ENCODE measurements around the gene PMEPA1. TPM values are rescaled to one million over a fixed set of nuclear protein-coding genes. Genes with fewer than 3 reads are reported as not detected.

The PMEPA1 gene
- total and polyA plus RNA-seq, 2 experiments from 2014 or later, result 6.1 to 11.8 TPM

DNA sequence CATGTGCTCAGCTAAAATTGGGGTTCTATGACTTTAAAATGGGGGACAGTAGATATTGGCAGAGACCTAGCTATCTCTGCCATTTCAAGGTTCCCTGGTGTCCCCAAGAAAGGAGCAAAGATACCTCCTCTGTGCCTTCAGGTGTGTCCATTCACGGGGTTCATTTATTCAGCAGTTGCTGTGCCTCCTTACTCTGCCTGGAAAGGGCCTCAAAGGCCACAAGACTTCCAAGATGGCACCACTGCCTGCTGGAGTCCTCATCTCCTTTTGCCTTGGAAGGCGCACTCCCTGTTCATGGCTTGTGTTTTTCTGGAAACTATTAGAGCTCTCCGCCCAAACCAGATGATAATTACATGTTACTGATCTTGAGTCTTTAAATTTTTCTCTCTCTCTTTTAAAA lies 85.7 kb downstream of the PMEPA1 start:
- H4K20me1 ChIP-seq (ENCODE audit: insufficient read depth), result no peaks in the 10 kb centered on the region
- no peak overlapping the region for H3K4me2 ChIP-seq (ENCODE audit: unreplicated experiment)
- no peak overlapping the region for H3K27ac ChIP-seq
- H3K27me3 ChIP-seq (replicated peaks; ENCODE audit: insufficient read depth), result no peaks in the 10 kb centered on the region
- H3K9ac ChIP-seq, result no peak overlapping the region
- no peak for DNase-seq
- H3K79me2 ChIP-seq (ENCODE audit: insufficient read depth), result no peaks in the 10 kb centered on the region
- WGBS, 2 experiments (ENCODE audit: low coverage in 1 of 2, low lambda C conversion rate in 2 of 2, missing lambda C conversion rate in 2 of 2), result 33 to 36% methylated on average over 3 of the region's 3 CpGs
- H3K36me3 ChIP-seq (ENCODE audit: low read depth), result no peaks in the 10 kb centered on the region
- TF ChIP-seq EZH2phosphoT487 (IDR thresholded peaks at IDR 0.05; ENCODE audit: insufficient read depth, low read depth) (no peak), EZH2 (IDR thresholded peaks at IDR 0.05; ENCODE audit: insufficient read depth, poor library complexity, severe bottlenecking) (no peak)
- in situ Hi-C loops (cut with MboI), result no loop called here
- no peaks in the 10 kb centered on the region for H3K9me3 ChIP-seq (ENCODE audit: low read depth)
- no peak overlapping the region for H2AFZ ChIP-seq
- H3F3A ChIP-seq (ENCODE audit: insufficient read depth), result no peaks in the 10 kb centered on the region
- no peaks in the 10 kb centered on the region for H3K9me2 ChIP-seq (ENCODE audit: insufficient read depth)
- H3K4me3 ChIP-seq, result no peak overlapping the region
- peaks cover 18% of the 10 kb centered on the region for H3K4me1 ChIP-seq (ENCODE audit: insufficient read depth)

DNA sequence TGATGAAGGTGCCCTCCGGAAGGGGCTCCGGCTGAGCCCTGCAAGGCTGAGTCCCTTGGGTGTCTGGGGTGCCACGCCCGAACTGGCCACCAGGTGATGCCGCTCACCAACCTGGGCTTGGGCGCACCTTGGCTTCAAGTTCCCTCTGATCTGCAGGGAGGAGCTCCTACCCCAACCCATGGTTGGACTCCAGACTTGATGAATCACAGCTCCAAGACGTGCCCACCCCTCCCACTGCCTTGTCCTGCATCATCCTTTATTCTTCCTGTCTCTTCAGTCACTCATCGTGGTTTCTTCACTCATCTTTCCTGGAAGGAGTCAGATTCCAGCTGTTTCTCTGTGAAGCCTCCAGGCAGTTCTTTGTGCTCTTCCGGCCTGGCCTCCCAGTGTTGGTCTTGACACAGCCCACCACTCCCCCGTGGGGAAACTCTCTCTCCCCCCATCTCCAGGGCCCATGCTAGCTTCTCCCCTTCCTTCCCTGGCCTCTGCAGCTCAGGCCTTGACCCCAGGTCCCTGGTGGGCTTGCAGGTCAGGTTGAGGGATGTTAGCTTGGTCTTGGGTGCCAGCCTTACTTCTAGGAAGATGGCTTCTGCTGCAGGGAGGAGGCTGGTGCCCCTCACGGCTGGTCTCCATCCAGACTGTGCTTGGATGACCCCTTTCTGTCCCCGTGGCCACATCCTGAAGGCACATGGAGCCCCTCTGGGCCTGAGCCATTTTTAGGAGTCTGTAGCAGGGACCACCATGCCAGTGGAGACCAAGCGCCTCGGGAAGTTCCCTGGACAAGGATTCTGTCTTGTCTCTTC lies 87.0 kb downstream of the PMEPA1 start:
- 30 to 42% methylated on average over 13 to 14 of the region's 14 CpGs for WGBS, 2 experiments (ENCODE audit: low coverage in 1 of 2, low lambda C conversion rate in 2 of 2, missing lambda C conversion rate in 2 of 2)
- in situ Hi-C loops (cut with MboI), result no loop called here

DNA sequence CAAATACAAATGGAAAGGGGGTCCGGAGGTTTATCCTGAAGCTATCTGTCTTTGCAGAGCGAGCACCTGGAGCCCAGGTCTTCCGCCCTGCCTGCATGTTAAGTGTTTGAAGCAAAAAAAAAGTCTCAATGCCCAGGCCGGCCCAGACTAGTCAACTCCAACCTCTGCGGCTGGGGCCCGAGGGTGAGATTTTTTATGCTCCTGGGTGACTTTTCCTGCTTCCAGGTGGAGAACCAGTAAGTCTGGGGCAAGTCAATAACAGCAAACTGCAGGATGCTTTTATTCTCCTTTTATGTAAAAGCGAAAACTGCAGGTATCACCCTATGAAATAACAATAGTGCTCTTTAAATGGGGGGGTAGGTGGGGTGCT lies 87.6 kb downstream of the PMEPA1 start:
- DNase-seq, result no peak
- H3K4me1 ChIP-seq (ENCODE audit: insufficient read depth), result peaks cover 7% of the 10 kb centered on the region; the same call in 1 of the 2 replicates
- H3K27me3 ChIP-seq (replicated peaks; ENCODE audit: insufficient read depth), result no peaks in the 10 kb centered on the region
- no peaks in the 10 kb centered on the region for H4K20me1 ChIP-seq (ENCODE audit: insufficient read depth)
- H3K4me2 ChIP-seq (ENCODE audit: unreplicated experiment), result no peak overlapping the region
- 89 to 94% methylated on average over 6 to 7 of the region's 7 CpGs for WGBS, 2 experiments (ENCODE audit: low coverage in 1 of 2, low lambda C conversion rate in 2 of 2, missing lambda C conversion rate in 2 of 2)
- no peaks in the 10 kb centered on the region for H3K79me2 ChIP-seq (ENCODE audit: insufficient read depth)
- no peak overlapping the region for H3K27ac ChIP-seq
- no peaks in the 10 kb centered on the region for H3K9me3 ChIP-seq (ENCODE audit: low read depth)
- in situ Hi-C loops (cut with MboI), result no loop called here
- no peak for TF ChIP-seq EZH2 (IDR thresholded peaks at IDR 0.05; ENCODE audit: insufficient read depth, poor library complexity, severe bottlenecking)
- no peak for TF ChIP-seq EZH2phosphoT487 (IDR thresholded peaks at IDR 0.05; ENCODE audit: insufficient read depth, low read depth)
- no peaks in the 10 kb centered on the region for H3K36me3 ChIP-seq (ENCODE audit: low read depth)
- H3K9ac ChIP-seq, result no peak overlapping the region
- no peaks in the 10 kb centered on the region for H3K9me2 ChIP-seq (ENCODE audit: insufficient read depth)
- no peak overlapping the region for H2AFZ ChIP-seq
- H3K4me3 ChIP-seq, result no peak overlapping the region
- H3F3A ChIP-seq (ENCODE audit: insufficient read depth), result no peaks in the 10 kb centered on the region

More for the DNA sequence above, 87.0 kb downstream of the PMEPA1 start:
- TF ChIP-seq EZH2phosphoT487 (IDR thresholded peaks at IDR 0.05; ENCODE audit: insufficient read depth, low read depth) (no peak), EZH2 (IDR thresholded peaks at IDR 0.05; ENCODE audit: insufficient read depth, poor library complexity, severe bottlenecking) (no peak)
- peak; percentile 76 for DNase-seq
- Histone ChIP-seq H3K27me3 (replicated peaks; ENCODE audit: insufficient read depth) (no peaks in the 10 kb centered on the region), H3K4me2 (ENCODE audit: unreplicated experiment) (peak overlapping the region; percentile 44), H4K20me1 (ENCODE audit: insufficient read depth) (no peaks in the 10 kb centered on the region), H3K9me2 (ENCODE audit: insufficient read depth) (no peaks in the 10 kb centered on the region), H3K27ac (no peak overlapping the region), H3K9ac (no peak overlapping the region), H3K9me3 (ENCODE audit: low read depth) (no peaks in the 10 kb centered on the region), H3K4me3 (no peak overlapping the region), H2AFZ (no peak overlapping the region), H3K79me2 (ENCODE audit: insufficient read depth) (no peaks in the 10 kb centered on the region), H3K36me3 (ENCODE audit: low read depth) (no peaks in the 10 kb centered on the region), H3K4me1 (ENCODE audit: insufficient read depth) (peaks cover 9% of the 10 kb centered on the region), H3F3A (ENCODE audit: insufficient read depth) (no peaks in the 10 kb centered on the region)

DNA sequence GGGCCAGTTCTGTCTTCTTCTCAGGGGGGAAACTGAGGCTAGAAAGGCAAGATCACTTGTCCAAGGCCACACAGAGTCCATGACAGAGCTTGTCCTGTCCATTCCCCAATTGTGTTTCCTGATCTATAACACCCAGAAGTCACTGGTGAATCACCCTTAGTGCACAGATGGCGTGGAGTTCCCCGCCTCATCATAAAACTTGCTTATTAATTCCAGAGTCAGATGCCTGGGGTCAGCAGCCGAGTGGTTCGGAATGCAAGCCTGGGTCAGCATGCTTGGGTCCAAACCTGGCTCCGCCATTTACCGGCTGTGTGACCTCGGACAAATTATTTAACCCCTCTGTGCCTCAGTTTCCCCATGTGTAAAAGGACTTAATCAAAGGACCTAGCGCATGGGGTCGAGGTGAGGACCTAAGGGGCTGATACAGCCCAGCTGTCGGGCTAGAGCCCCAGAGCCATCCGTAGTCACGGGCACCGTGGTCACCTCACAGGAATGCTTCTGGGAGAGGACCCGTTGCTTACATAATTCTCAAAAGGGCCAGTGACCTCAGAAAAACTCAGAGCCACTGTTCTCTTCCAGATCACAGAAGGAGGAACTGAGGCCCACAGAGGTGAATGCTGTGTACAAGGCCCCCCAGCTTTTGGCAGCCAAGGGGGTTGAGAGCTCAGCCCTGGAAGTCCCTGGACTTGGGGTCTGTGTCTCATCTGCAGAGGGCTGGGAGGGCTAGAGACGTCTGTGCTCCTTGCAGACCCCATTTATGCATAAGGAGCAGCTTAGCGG lies 88.2 kb downstream of the PMEPA1 start:
- Histone ChIP-seq H3F3A (ENCODE audit: insufficient read depth) (no peaks in the 10 kb centered on the region), H3K4me3 (no peak overlapping the region), H3K27ac (no peak overlapping the region), H3K9me2 (ENCODE audit: insufficient read depth) (no peaks in the 10 kb centered on the region), H3K36me3 (ENCODE audit: low read depth) (no peaks in the 10 kb centered on the region), H2AFZ (no peak overlapping the region), H3K27me3 (replicated peaks; ENCODE audit: insufficient read depth) (no peaks in the 10 kb centered on the region), H3K9me3 (ENCODE audit: low read depth) (no peaks in the 10 kb centered on the region), H4K20me1 (ENCODE audit: insufficient read depth) (no peaks in the 10 kb centered on the region), H3K79me2 (ENCODE audit: insufficient read depth) (no peaks in the 10 kb centered on the region), H3K4me2 (ENCODE audit: unreplicated experiment) (no peak overlapping the region), H3K9ac (no peak overlapping the region), H3K4me1 (ENCODE audit: insufficient read depth) (peaks cover 7% of the 10 kb centered on the region; the same call in 1 of the 2 replicates)
- TF ChIP-seq EZH2phosphoT487 (IDR thresholded peaks at IDR 0.05; ENCODE audit: insufficient read depth, low read depth) (no peak), EZH2 (IDR thresholded peaks at IDR 0.05; ENCODE audit: insufficient read depth, poor library complexity, severe bottlenecking) (no peak)
- DNase-seq, result peak; percentile 18
- in situ Hi-C loops (cut with MboI), result no loop called here
- WGBS, 2 experiments (ENCODE audit: low coverage in 1 of 2, low lambda C conversion rate in 2 of 2, missing lambda C conversion rate in 2 of 2), result 85 to 91% methylated on average over 16 of the region's 16 CpGs
